Suprapubic skin (tissue), 4 donors: Measurements from ENCODE around the gene CAMK2A.

ENCODE experiments used
- CTCF ChIP-seq, 2 donors: fragments of 200-600 bp in 1 of 2; fragments of 450-650 bp in 1 of 2; sonication (generic) in 1 of 2; IDR thresholded peaks; one replicate each; pipeline ENCODE4 v1.5.1; 2016 to 2019; ENCODE audit warnings: antibody characterized with exemption in 2 of 2, mild to moderate bottlenecking in 1 of 2, moderate library complexity in 1 of 2
- EP300 ChIP-seq: sonication (generic); formaldehyde crosslinking; IDR thresholded peaks from one replicate; pipeline ENCODE4 v1.6.1; 2017; ENCODE audit warnings: antibody characterized with exemption
- POLR2A ChIP-seq, 2 donors: fragments of 450-650 bp; IDR thresholded peaks; one replicate each; pipeline ENCODE4 v1.6.1; 2017; ENCODE audit warnings: antibody characterized with exemption in 2 of 2, mild to moderate bottlenecking in 2 of 2, moderate library complexity in 2 of 2
- POLR2AphosphoS5 ChIP-seq, 3 donors: sonication (generic); formaldehyde crosslinking; IDR thresholded peaks; one replicate each; pipeline ENCODE4 v1.6.1; 2017; ENCODE audit warnings: antibody characterized with exemption in 3 of 3

- TF ChIP-seq EP300 (no peak), CTCF (IDR thresholded peaks at IDR 0.05) (no peak), POLR2A (IDR thresholded peaks at IDR 0.05) (no peak), POLR2AphosphoS5 (IDR thresholded peaks at IDR 0.05) (no peak)
These were observed 50.3 kb downstream of the CAMK2A start for GRCh38 chr5:150239099-150239793.
